Right lobe of liver (tissue), 4 donors: Measurements from ENCODE around the gene TEPSIN.

Experiments used
- CTCF ChIP-seq, 4 donors: fragments of 200-600 bp in 3 of 4; fragments of 450-650 bp in 1 of 4; IDR thresholded peaks; one replicate each; pipeline versions ENCODE4 v1.5.1 to v1.8.0; 2016 to 2022; ENCODE audit warnings: antibody characterized with exemption in 4 of 4, mild to moderate bottlenecking in 2 of 4
- POLR2A ChIP-seq: fragments of 450-650 bp; IDR thresholded peaks from one replicate; pipeline ENCODE4 v1.6.1; 2017; ENCODE audit warnings: antibody characterized with exemption, mild to moderate bottlenecking
- donor health status: DM: no; HTN: no; CAD: no.
- donor health status: DM: no; HTN: no; CAD: no.
- donor health status: DM: no; HTN: yes; CAD: no.

- TF ChIP-seq CTCF (IDR thresholded peaks at IDR 0.05) (no peak), POLR2A (no peak)
These were observed 47.0 kb upstream of the TEPSIN start for GRCh38 chr17:81285894-81286293.
